Testis (tissue), 2 donors: ENCODE measurements around the gene FSD1.

Source experiments
- POLR2A ChIP-seq: fragments of 450-650 bp; IDR thresholded peaks from one replicate; pipeline ENCODE4 v1.6.1; 2017; ENCODE audit warnings: antibody characterized with exemption, mild to moderate bottlenecking, moderate library complexity
- TF ChIP-seq, protein P1 (sequence below), 3 experiments: fragments of 450-650 bp in 2 of 3; fragments of 200-600 bp in 1 of 3; sonication (generic) in 1 of 3; IDR thresholded peaks; one replicate each; pipeline ENCODE4 v1.5.1; 2016 to 2019; ENCODE audit warnings: antibody characterized with exemption in 3 of 3, mild to moderate bottlenecking in 2 of 3, moderate library complexity in 1 of 3

DNA sequence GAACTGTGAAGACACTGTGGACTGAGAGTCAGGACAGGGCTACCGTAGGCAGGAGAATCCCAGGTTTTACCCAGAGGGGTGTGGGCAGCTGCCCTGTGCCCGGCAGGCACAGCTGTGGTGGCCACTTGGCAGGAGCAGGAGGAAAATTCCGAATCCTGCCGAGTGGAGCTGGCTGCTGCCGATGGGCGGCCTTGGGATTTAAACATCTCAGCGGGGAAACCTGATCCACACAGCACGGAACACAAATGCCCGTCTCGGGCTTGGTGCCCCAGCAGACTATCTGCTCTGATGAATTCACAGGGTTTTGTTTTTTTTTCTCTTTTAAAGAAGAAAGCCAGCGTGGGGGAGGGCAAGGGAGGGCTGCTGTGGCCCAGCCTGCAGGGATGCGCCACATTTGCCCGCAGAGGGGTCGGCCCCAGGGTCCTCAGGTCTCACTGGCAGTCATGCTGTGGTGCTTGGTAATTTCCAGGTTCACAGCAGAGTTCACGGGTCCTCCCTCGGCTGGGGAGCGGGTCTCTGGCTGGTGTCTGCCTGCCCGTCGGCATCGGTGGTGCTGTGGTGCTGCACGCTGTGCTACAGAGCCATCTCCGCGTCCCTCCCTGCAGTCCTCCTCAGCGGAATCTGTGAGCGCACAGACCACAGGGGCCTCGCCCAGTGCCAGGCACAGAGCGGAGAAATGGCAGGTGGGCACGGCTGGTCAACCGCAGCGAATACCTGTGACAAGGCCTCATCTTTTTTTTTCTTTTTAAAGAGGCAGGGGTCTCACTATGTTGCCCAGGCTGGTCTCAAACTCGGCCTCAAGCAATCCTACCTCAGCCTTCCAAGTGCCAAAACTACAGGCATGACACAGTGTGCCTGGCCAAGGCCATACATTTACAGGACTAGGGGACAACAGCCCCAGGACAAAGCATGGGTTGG, 67.1 kb downstream of the FSD1 start:
- TF ChIP-seq, protein P1, sequence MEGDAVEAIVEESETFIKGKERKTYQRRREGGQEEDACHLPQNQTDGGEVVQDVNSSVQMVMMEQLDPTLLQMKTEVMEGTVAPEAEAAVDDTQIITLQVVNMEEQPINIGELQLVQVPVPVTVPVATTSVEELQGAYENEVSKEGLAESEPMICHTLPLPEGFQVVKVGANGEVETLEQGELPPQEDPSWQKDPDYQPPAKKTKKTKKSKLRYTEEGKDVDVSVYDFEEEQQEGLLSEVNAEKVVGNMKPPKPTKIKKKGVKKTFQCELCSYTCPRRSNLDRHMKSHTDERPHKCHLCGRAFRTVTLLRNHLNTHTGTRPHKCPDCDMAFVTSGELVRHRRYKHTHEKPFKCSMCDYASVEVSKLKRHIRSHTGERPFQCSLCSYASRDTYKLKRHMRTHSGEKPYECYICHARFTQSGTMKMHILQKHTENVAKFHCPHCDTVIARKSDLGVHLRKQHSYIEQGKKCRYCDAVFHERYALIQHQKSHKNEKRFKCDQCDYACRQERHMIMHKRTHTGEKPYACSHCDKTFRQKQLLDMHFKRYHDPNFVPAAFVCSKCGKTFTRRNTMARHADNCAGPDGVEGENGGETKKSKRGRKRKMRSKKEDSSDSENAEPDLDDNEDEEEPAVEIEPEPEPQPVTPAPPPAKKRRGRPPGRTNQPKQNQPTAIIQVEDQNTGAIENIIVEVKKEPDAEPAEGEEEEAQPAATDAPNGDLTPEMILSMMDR (IDR thresholded peaks at IDR 0.05), result no peak
- no peak for TF ChIP-seq POLR2A
